Suprapubic skin (tissue), 4 donors: ENCODE data around the gene RASAL1. TPM values are rescaled to one million over a fixed set of nuclear protein-coding genes. Genes with fewer than 3 reads are reported as not detected.
A peak's percentile ranks its signal among the peaks of the same experiment; 100 is the strongest.

Experiments used
- DNase-seq, 2 donors: peaks; one replicate each; pipeline ENCODE4 v3.0.0-alpha.2; 2019; ENCODE audit warnings: low spot score in 2 of 2
- H3K27ac ChIP-seq: fragments of 200-600 bp; sonication (generic); one replicate; pipeline ENCODE4 v1.5.1; 2019
- H3K27me3 ChIP-seq: fragments of 200-600 bp; sonication (generic); one replicate; pipeline ENCODE4 v1.5.1; 2019
- H3K36me3 ChIP-seq: fragments of 200-600 bp; sonication (generic); one replicate; pipeline ENCODE4 v1.5.1; 2019
- H3K4me1 ChIP-seq: fragments of 200-600 bp; sonication (generic); one replicate; pipeline ENCODE4 v1.5.1; 2019
- H3K4me3 ChIP-seq: fragments of 200-600 bp; sonication (generic); one replicate; pipeline ENCODE4 v1.5.1; 2019; ENCODE audit warnings: mild to moderate bottlenecking
- H3K9me3 ChIP-seq: fragments of 200-600 bp; sonication (generic); one replicate; pipeline ENCODE4 v1.5.1; 2019
- CTCF ChIP-seq, 2 donors: fragments of 200-600 bp in 1 of 2; fragments of 450-650 bp in 1 of 2; sonication (generic) in 1 of 2; IDR thresholded peaks; one replicate each; pipeline ENCODE4 v1.5.1; 2016 to 2019; ENCODE audit warnings: antibody characterized with exemption in 2 of 2, mild to moderate bottlenecking in 1 of 2, moderate library complexity in 1 of 2
- EP300 ChIP-seq: sonication (generic); formaldehyde crosslinking; IDR thresholded peaks from one replicate; pipeline ENCODE4 v1.6.1; 2017; ENCODE audit warnings: antibody characterized with exemption
- POLR2A ChIP-seq, 2 donors: fragments of 450-650 bp; IDR thresholded peaks; one replicate each; pipeline ENCODE4 v1.6.1; 2017; ENCODE audit warnings: antibody characterized with exemption in 2 of 2, mild to moderate bottlenecking in 2 of 2, moderate library complexity in 2 of 2
- POLR2AphosphoS5 ChIP-seq, 3 donors: sonication (generic); formaldehyde crosslinking; IDR thresholded peaks; one replicate each; pipeline ENCODE4 v1.6.1; 2017; ENCODE audit warnings: antibody characterized with exemption in 3 of 3
- WGBS: methylation state at CpG from one replicate; pipeline ENCODE4 v1.1.5; 2018; 5-methylcytosine and 5-hydroxymethylcytosine counted together
- total RNA-seq, 4 donors: library from RNA; depleted of rRNA; stranded (reverse); fragments of >200 nt; gene quantifications; one replicate each; pipeline ENCODE4 v1.1.0, GENCODE V29; 2016

Gene RASAL1
- total RNA-seq, 4 donors from 2014 or later, result 19.8 to 39.0 (median 32.5) TPM

GRCh38 chr12:113075137-113075683 lies 60.4 kb downstream of the RASAL1 start:
- Histone ChIP-seq H3K27ac (no peak overlapping the region), H3K9me3 (no peaks in the 10 kb centered on the region), H3K27me3 (peaks cover 37% of the 10 kb centered on the region), H3K36me3 (no peaks in the 10 kb centered on the region), H3K4me1 (peaks cover 10% of the 10 kb centered on the region), H3K4me3 (no peak overlapping the region)
- no peak for DNase-seq
- TF ChIP-seq POLR2A (IDR thresholded peaks at IDR 0.05) (no peak), CTCF (IDR thresholded peaks at IDR 0.05) (no peak), EP300 (no peak), POLR2AphosphoS5 (IDR thresholded peaks at IDR 0.05) (no peak)
- 80% methylated on average over 5 of the region's 6 CpGs for WGBS

GRCh38 chr12:113073586-113073985 lies 62.0 kb downstream of the RASAL1 start:
- H3K36me3 ChIP-seq, result no peaks in the 10 kb centered on the region
- no peak for DNase-seq
- TF ChIP-seq POLR2A (IDR thresholded peaks at IDR 0.05) (no peak), CTCF (IDR thresholded peaks at IDR 0.05) (no peak), EP300 (no peak), POLR2AphosphoS5 (IDR thresholded peaks at IDR 0.05) (no peak)
- WGBS, result 76% methylated on average over 2 of the region's 3 CpGs
- H3K4me3 ChIP-seq, result no peak overlapping the region
- no peak overlapping the region for H3K27ac ChIP-seq
- peaks cover 12% of the 10 kb centered on the region for H3K4me1 ChIP-seq
- H3K9me3 ChIP-seq, result no peaks in the 10 kb centered on the region
- peaks cover 22% of the 10 kb centered on the region for H3K27me3 ChIP-seq

- H3K27ac ChIP-seq, result no peak overlapping the region
- peaks cover 8% of the 10 kb centered on the region for H3K27me3 ChIP-seq
- H3K4me3 ChIP-seq, result no peak overlapping the region
- 93% methylated on average over 3 of the region's 3 CpGs for WGBS
- no peaks in the 10 kb centered on the region for H3K9me3 ChIP-seq
- no peaks in the 10 kb centered on the region for H3K36me3 ChIP-seq
- TF ChIP-seq POLR2A (IDR thresholded peaks at IDR 0.05), result no peak
- TF ChIP-seq POLR2AphosphoS5 (IDR thresholded peaks at IDR 0.05), result no peak
- no peak for TF ChIP-seq CTCF (IDR thresholded peaks at IDR 0.05)
- TF ChIP-seq EP300, result no peak
- H3K4me1 ChIP-seq, result peaks cover 9% of the 10 kb centered on the region
- DNase-seq, result no peak
Observed at GRCh38 chr12:113072136-113072535, 63.4 kb downstream of the RASAL1 start.

- TF ChIP-seq POLR2A (IDR thresholded peaks at IDR 0.05) (no peak), CTCF (IDR thresholded peaks at IDR 0.05) (no peak), POLR2AphosphoS5 (IDR thresholded peaks at IDR 0.05) (no peak), EP300 (no peak)
- Histone ChIP-seq H3K9me3 (no peaks in the 10 kb centered on the region), H3K36me3 (no peaks in the 10 kb centered on the region), H3K4me3 (no peak overlapping the region), H3K4me1 (peaks cover 9% of the 10 kb centered on the region), H3K27ac (peak overlapping the region; percentile 54), H3K27me3 (peaks cover 3% of the 10 kb centered on the region)
- DNase-seq, result no peak
- WGBS, result 63% methylated on average over 21 of the region's 21 CpGs
Observed at GRCh38 chr12:113071135-113072112, 64.1 kb downstream of the RASAL1 start.
